Astrocyte (in vitro differentiated cells and primary cell): ENCODE data around the gene KMT2B.

Experiments used
- CTCF ChIP-seq: IDR thresholded peaks from 2 replicates; pipeline ENCODE4 v1.5.1; 2011; ENCODE audit warnings: low read depth, mild to moderate bottlenecking, inconsistent platforms, low read length, moderate library complexity; ENCODE audit not compliant: insufficient read depth
- EZH2 ChIP-seq: IDR thresholded peaks from 2 replicates; pipeline ENCODE4 v1.6.1; 2012; ENCODE audit warnings: mild to moderate bottlenecking, low read length, inconsistent platforms; ENCODE audit not compliant: insufficient read depth

- TF ChIP-seq CTCF (no peak), EZH2 (no peak)
These were observed 55.4 kb downstream of the KMT2B start for GRCh38 chr19:35773020-35773806.
